Skeletal muscle tissue (tissue), 4 donors: Measurements from ENCODE around the gene KIAA0408. TPM values are rescaled to one million over a fixed set of nuclear protein-coding genes. Genes with fewer than 3 reads are reported as not detected.
"Not testable (repeated sequence)": the region's sequence is repeated elsewhere in the genome, so short reads cannot be mapped to it uniquely, and the experiment has no call there.

ENCODE experiments used
- H3K27ac ChIP-seq: one replicate; pipeline ENCODE4 v1.7.0; 2013; ENCODE audit warnings: mild to moderate bottlenecking, low read depth, low read length, inconsistent platforms
- H3K27me3 ChIP-seq, 3 donors: one replicate each; pipeline ENCODE4 v1.7.0; 2013; ENCODE audit warnings: low read length in 3 of 3; ENCODE audit not compliant: control insufficient read depth in 3 of 3, insufficient read depth in 3 of 3
- H3K36me3 ChIP-seq, 3 donors: one replicate each; pipeline ENCODE4 v1.7.0; 2013; ENCODE audit warnings: low read length in 3 of 3; ENCODE audit not compliant: control insufficient read depth in 3 of 3, insufficient read depth in 3 of 3
- H3K4me1 ChIP-seq, 3 donors: one replicate each; pipeline ENCODE4 v1.7.0; 2013; ENCODE audit warnings: low read length in 3 of 3, mild to moderate bottlenecking in 3 of 3; ENCODE audit not compliant: control insufficient read depth in 3 of 3, insufficient read depth in 3 of 3
- H3K4me3 ChIP-seq, 3 donors: one replicate each; pipeline ENCODE4 v1.7.0; 2013; ENCODE audit warnings: low read length in 3 of 3
- H3K9ac ChIP-seq, 3 donors: one replicate each; pipeline ENCODE4 v1.7.0; 2013; ENCODE audit warnings: low read length in 3 of 3, mild to moderate bottlenecking in 3 of 3, moderate library complexity in 2 of 3, low read depth in 1 of 3
- H3K9me3 ChIP-seq, 3 donors: one replicate each; pipeline ENCODE4 v1.7.0; 2013; ENCODE audit warnings: low read length in 3 of 3; ENCODE audit not compliant: control insufficient read depth in 3 of 3
- total RNA-seq: library from RNA; depleted of rRNA; stranded (reverse); fragments of >200 nt; gene quantifications from one replicate; pipeline ENCODE4 v1.2.3, GENCODE V29; 2014
- donor health status: Osteomylitis.

KIAA0408 gene
- total RNA-seq, 1 donor from 2014 or later = 15.7 TPM

- Histone ChIP-seq H3K9me3 (no peaks in the 10 kb centered on the region), H3K4me3 (no peak overlapping the region), H3K4me1 (peaks cover 9 to 10% (median 9%) of the 10 kb centered on the region in 3 donors), H3K9ac (no peak overlapping the region), H3K36me3 (peaks cover 3 to 13% (median 8%) of the 10 kb centered on the region in 3 donors), H3K27ac (no peak overlapping the region), H3K27me3 (no peaks in the 10 kb centered on the region)
Observed at GRCh38 chr6:127452803-127453202, 6.4 kb downstream of the KIAA0408 start.

- H3K4me3 ChIP-seq = no peak overlapping the region
- no peaks in the 10 kb centered on the region for H3K27me3 ChIP-seq
- no peak overlapping the region for H3K9ac ChIP-seq
- no peak overlapping the region for H3K27ac ChIP-seq
- H3K9me3 ChIP-seq = no peaks in the 10 kb centered on the region
- H3K36me3 ChIP-seq = peaks cover 3 to 22% (median 21%) of the 10 kb centered on the region in 3 donors
- H3K4me1 ChIP-seq = peaks cover 3 to 9% (median 5%) of the 10 kb centered on the region in 3 donors
Observed at GRCh38 chr6:127451388-127451787, 7.8 kb downstream of the KIAA0408 start.

- Histone ChIP-seq H3K9ac (no peak overlapping the region), H3K36me3 (peaks cover 8 to 30% (median 27%) of the 10 kb centered on the region in 3 donors)
Observed at GRCh38 chr6:127447780-127448179, 11.4 kb downstream of the KIAA0408 start.

GRCh38 chr6:127446356-127446755, 12.8 kb downstream of the KIAA0408 start:
- no peak overlapping the region for H3K27ac ChIP-seq
- H3K27me3 ChIP-seq = no peaks in the 10 kb centered on the region
- no peaks in the 10 kb centered on the region for H3K4me1 ChIP-seq
- no peaks in the 10 kb centered on the region for H3K9me3 ChIP-seq
- H3K9ac ChIP-seq = no peak overlapping the region
- peaks cover 8 to 38% (median 32%) of the 10 kb centered on the region in 3 donors for H3K36me3 ChIP-seq
- H3K4me3 ChIP-seq = no peak overlapping the region

More at GRCh38 chr6:127447780-127448179, 11.4 kb downstream of the KIAA0408 start:
- H3K4me3 ChIP-seq = no peak overlapping the region
- no peaks in the 10 kb centered on the region for H3K27me3 ChIP-seq
- H3K27ac ChIP-seq = no peak overlapping the region
- no peaks in the 10 kb centered on the region for H3K9me3 ChIP-seq
- H3K4me1 ChIP-seq = no peaks in the 10 kb centered on the region

- Histone ChIP-seq H3K4me3 (no peak overlapping the region), H3K27me3 (no peaks in the 10 kb centered on the region), H3K9me3 (no peaks in the 10 kb centered on the region)
Observed at GRCh38 chr6:127441881-127442280, 17.3 kb downstream of the KIAA0408 start.

GRCh38 chr6:127439718-127440117, 19.5 kb downstream of the KIAA0408 start:
- no peaks in the 10 kb centered on the region for H3K9me3 ChIP-seq
- peaks cover 0 to 2% (median 2%) of the 10 kb centered on the region in 3 donors for H3K4me1 ChIP-seq
- no peak overlapping the region for H3K9ac ChIP-seq
- no peaks in the 10 kb centered on the region for H3K27me3 ChIP-seq
- no peak overlapping the region for H3K27ac ChIP-seq
- H3K36me3 ChIP-seq = peaks cover 5 to 13% (median 9%) of the 10 kb centered on the region in 3 donors
- no peak overlapping the region for H3K4me3 ChIP-seq

More at GRCh38 chr6:127441881-127442280, 17.3 kb downstream of the KIAA0408 start:
- H3K27ac ChIP-seq = no peak overlapping the region
- H3K36me3 ChIP-seq = peaks cover 5 to 22% (median 15%) of the 10 kb centered on the region in 3 donors
- no peak overlapping the region for H3K9ac ChIP-seq
- peaks cover 0 to under 1% (median under 1%) of the 10 kb centered on the region in 3 donors for H3K4me1 ChIP-seq

- Histone ChIP-seq H3K9me3 (no peaks in the 10 kb centered on the region), H3K27me3 (no peaks in the 10 kb centered on the region), H3K27ac (no peak overlapping the region), H3K4me3 (no peak overlapping the region), H3K4me1 (peaks cover 0 to 2% (median 2%) of the 10 kb centered on the region in 3 donors), H3K9ac (no peak overlapping the region), H3K36me3 (no peaks in the 10 kb centered on the region)
Observed at GRCh38 chr6:127436578-127437110, 22.5 kb downstream of the KIAA0408 start.

GRCh38 chr6:127435626-127436220, 23.5 kb downstream of the KIAA0408 start:
- Histone ChIP-seq H3K4me1 (peaks cover 0 to 2% (median 2%) of the 10 kb centered on the region in 3 donors), H3K27me3 (no peaks in the 10 kb centered on the region), H3K27ac (no peak overlapping the region), H3K4me3 (no peak overlapping the region), H3K9me3 (no peaks in the 10 kb centered on the region), H3K9ac (no peak overlapping the region), H3K36me3 (no peaks in the 10 kb centered on the region)

- Histone ChIP-seq H3K36me3 (no peaks in the 10 kb centered on the region), H3K27me3 (no peaks in the 10 kb centered on the region), H3K4me3 (no peak overlapping the region), H3K4me1 (peaks cover 0 to 2% (median 2%) of the 10 kb centered on the region in 3 donors), H3K9ac (no peak overlapping the region), H3K9me3 (no peaks in the 10 kb centered on the region), H3K27ac (no peak overlapping the region)
Observed at GRCh38 chr6:127434651-127435050, 24.5 kb downstream of the KIAA0408 start.

- H3K27me3 ChIP-seq, H3K36me3 ChIP-seq, H3K27ac ChIP-seq, H3K4me3 ChIP-seq, H3K9ac ChIP-seq, H3K4me1 ChIP-seq, H3K9me3 ChIP-seq: not testable (repeated sequence)
Observed at GRCh38 chr6:127428562-127428961, 30.6 kb downstream of the KIAA0408 start.
